Activated CD4-positive, alpha-beta T cell treated with anti-CD3 and anti-CD28 coated beads, Interleukin-2, amount 50 U/mL, for 48 hours (primary cell): ENCODE measurements around the gene EIF4G3.
"Not testable (repeated sequence)": the region's sequence is repeated elsewhere in the genome, so short reads cannot be mapped to it uniquely, and the experiment has no call there.

ENCODE experiments used
- DNase-seq, 2 experiments: peaks; one replicate each; pipeline ENCODE4 v3.0.0-alpha.2; 2020

EIF4G3 gene

DNA sequence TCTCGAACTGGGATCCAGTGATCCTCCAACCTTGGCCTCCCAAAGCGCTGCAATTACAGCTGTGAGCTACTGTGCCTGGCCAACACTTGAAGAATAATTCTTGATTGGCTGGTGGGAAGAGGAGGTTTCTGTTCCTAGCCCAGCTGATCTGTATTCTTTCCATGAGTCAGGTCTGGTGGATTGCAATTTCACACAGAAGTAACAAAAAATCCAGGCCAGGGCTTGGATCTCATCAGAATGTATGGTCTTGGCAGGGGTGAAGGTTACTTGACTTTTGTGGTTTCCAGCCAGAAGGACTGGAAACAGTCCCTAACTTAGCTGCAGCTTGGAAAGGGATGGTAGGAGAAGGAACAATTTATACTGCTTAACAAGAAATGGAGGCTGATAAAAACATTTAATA, 384.5 kb downstream of the EIF4G3 start:
- DNase-seq: no peak

DNA sequence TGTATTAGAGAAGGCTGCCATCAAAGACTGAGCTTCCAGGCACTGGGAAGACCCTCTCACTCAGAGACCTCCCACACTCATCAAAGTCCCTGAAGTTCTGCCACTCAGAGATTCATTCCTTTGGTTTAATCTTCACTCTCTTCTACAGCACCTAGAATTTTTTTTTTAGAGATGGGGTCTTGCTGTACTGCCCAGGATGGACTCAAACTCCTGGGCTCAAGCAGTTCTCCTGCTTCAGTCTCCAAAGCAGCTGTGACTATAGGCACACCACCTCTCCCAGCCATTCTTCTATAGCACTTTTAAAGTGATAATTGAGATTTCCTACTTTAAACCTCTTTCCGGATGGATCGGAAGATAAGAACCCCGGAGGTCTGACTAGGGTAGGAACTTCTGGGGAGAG, 385.9 kb downstream of the EIF4G3 start:
- DNase-seq: no peak

DNA sequence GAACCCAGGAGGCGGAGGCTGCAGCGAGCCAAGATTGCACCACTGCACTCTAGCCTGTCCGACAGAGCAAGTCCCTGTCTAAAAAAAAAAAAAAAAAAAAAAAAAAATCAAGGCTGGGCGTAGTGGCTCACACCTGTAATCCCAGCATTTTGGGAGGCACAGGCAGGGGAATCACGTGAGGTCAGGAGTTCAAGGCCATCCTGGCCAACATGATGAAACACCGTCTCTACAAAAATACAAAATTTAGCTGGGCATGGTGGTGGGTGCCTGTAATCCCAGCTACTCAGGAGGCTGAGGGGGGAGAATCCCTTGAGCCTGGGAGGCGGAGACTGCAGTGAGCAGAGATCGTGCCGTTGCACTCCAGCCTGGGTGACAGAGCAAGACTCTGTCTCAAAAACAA, 387.1 kb downstream of the EIF4G3 start:
- DNase-seq: not testable (repeated sequence)

DNA sequence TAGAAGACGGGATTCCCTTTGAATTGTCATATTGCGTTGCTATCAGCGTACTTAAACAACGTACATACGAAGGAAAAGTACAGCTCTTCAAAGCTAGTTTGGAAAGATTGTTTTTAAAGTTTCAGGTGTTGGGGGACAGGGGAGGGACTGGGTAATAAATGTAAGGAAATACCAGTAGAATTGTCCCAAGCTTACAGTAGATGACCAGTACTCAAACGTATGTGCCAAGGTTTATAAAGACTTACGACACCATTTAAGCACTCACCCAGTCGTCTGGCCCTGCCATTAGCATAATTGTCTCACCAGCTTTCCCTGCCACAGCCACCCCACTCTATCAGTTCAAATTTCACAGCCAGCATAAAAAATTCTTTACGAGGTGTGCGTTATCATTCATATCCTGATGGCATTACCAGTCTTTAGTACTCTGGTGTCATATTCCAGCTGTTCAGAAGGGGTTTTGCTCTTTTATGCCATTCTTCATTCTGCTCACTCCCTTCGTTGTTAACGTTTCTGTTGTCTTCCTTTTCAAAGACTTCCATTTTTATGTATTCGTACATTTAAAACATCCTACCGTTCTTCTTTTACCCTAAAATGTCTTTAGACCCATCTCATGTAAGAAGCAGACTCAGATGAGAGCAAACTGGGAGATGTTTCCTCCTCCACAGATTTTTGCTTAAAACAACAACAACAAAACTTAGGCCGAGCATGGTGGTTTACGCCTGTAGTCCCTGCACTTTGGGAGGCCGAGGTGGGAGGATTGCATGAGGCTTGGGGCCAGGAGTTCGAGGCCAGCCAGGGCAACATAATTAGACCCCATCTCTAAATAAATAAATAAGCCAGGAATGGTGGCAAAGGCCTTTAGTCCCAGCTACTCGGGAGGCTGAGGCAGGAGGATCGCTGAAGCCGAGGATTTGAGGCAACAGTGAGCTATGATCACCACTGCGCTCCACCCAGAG, 388.6 kb downstream of the EIF4G3 start:
- no peak for DNase-seq

DNA sequence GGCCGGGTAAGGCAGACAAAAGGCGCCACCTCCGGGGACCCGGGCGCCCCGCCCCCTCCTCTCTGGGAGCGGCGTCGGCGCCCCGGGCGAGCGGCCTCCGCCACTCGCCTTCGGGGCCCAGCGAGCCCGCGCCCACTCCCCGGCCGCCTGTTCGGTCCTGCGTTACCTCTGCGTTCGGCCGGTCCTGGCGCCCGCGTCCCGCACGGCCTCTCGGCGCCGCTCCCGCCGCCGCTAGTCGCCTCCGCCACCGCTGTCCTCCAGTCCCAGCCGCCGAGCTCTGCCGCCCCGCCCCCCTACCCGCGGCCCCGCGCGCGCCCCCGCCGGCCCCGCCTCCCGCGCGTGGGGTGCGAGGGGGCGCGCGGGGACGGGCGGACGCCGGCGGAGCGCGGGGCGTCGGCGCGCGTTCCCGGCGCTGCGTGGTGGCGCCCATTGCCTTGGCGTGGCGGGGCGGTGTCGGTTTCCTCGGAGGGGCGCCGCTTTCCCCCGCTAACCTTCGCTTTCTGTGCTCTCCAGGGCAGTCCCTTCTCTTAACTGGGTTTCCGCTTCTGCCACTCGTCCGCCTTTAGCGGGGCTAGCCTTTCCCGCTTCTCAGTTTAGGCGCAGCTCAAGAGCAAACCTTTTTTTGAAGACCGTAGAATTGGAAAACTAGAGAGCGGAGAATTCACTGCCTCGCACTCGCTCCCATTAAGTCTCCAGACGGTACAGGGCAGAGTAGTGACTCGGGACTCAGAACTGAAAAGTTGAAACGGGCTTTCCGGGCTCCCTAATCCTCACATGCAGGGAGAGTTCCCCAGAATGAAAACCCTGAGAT, 389.5 kb downstream of the EIF4G3 start, which contains the start of gene HP1BP3:
HP1BP3 (minus strand) TSS at position 279 of the 811 bp plus-strand sequence. CDS start 6,867 bp downstream, outside the sequence.
- peak; percentile 79 to 82 for DNase-seq

DNA sequence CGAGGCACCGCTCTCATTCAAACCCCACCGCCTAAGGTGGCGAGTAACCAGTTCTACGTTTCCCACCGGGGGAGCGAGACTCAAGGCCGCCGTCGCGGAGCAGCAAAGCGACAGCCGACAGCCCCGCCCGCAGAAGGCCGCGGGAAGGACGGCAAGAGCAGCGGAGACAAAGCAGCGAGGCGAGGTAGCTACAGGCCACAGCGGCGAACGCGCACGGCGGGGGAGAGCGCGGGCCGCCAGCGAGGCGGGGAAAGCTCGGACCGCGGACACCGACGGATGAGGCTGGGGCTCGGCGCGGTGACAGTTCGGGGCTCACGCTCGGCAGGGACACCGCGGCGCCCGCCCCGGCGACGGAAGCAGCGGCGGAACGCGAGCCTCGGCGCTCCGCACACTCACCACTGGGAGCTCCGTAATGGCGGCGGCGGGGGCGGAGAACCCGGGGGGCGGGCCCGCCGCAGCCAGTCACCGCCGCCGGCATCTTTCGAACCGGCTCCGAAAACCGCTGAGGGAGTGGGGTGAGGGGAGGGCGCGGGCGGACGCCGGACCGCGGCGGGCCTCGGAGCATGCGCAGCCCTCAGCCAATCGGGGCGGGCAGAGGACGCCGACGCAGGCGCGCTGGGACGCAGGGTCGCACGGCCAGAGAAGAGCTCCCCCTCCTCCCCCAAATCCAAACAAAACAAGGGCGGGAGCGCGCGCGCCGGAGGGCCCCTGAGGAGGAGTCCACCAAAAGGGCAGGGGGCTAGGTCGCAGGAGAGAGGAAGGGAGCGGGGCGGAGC, 390.3 kb downstream of the EIF4G3 start:
- DNase-seq: peak; percentile 96

DNA sequence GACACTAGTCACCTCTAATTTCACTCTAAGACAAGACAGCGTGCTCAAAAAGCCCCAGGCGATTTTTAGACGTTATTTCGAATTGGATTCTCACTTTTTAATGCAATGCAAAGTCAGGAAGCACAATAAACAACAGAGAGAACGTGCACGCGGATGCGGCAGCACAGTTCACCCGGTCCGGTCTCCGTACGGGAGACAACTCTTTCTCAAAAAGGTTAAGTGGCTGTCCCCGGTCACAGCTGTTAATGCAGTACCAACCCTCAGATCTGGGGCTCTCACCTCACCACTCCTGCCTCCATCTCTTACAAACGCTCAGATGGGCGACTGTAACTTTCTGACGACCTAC, 390.8 kb downstream of the EIF4G3 start:
- DNase-seq: peak in 1 of 2 experiments; percentile 27

DNA sequence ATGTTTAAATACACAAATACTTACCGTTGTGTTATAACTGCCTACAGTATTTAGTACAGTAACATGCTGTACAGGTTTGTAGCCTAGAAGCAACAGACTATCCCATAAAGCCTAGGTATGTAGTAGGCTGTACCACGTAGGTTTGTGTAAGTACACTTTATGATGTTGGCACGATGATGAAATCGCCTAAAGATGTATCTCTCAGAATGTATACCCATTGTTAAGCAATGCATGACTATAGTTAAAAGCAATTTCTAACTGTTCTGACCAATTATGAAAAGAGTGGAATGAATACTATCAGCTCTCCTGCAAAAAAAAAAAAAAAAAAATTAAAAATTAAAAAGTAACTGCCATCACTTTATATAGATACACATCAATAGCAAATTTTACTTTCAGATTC, 401.0 kb downstream of the EIF4G3 start:
- DNase-seq: no peak

DNA sequence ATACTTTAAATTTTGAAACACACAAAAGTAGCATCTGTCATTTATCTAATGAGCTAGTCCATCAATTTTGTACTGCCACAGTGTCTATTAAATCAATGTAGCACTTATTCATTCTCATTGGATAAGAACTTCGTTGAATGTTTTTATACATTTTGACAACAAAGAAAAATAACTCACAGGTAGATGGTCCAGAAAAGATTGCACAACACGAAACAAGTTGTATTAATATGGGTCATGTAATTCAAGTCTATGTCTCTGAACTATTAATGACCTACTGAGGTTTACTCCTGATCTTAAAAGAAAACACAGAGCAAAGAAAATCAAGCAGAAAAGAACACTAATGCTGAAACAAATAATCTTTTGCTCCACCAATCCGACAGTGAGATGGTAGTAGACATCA, 404.9 kb downstream of the EIF4G3 start:
- DNase-seq: no peak

DNA sequence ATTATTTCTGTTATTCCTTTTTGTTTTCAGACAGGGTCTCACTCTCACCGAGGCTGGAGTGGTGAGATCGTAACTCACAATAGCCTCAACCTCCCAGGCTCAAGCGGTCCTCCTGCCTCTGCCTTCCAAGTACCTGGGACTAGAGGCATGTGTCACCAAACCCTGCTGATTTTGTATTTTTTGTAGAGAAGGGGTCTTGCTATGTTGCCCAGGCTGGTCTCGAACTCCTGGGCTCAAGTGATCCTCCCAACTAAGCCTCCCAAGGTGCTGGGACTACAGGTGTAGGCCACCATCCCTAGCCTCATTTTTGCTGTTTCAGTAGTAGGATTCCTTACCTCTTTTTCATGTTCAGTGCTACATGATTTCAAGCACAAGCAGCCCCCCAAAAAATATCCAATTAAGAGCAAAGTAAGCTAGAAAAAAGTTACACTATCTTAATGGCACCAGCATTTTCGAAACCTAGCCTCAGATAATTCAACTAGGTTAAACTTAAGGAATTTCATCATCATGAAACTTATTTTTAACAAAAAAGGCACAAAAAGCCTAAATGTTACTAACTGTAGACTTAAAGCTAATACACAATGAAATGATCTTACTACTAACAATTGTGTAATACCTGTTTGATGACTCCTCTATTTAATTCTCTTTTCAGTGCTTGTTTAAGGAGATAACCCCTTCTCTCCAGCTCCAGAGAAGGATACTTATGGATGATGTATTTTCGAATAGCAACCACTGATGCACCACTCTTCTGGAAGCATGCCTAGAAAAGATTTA, 406.2 kb downstream of the EIF4G3 start:
- no peak for DNase-seq

DNA sequence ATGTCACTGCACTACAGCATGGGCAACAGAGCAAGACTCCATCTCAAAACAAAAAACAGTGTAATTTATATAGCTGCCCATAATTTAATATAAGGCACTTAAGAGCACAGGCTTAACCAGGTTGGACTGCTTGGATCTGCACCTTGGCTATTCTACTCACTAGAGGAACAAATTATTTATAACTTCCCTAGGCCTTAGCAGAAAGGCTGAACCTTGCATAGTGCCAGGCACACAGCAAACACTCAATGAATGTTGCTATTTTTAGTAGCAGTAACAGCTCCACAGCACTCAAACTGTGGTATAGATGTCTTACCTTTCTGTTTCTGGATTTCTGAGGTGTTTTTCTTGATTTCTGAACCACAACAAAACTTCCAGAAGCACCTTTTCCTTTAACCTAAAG, 409.4 kb downstream of the EIF4G3 start:
- no peak for DNase-seq

DNA sequence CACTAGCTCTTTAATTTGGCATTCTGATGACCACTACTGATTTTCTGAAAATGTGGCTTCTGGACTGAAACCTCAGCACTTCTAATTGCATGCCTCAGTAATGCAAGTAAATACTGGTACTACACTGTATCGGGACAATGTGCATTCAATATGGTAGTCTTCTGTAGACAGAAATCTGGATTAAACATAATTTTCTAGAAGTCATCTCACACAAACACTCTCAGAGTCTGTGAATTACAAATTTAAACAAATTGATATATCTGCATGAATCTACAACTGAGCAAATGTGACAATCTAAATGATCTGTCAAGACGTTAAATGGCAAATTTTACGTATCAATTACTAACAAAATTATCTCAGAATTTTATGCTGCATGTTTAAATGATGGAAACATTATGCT, 413.3 kb downstream of the EIF4G3 start:
- DNase-seq: no peak

DNA sequence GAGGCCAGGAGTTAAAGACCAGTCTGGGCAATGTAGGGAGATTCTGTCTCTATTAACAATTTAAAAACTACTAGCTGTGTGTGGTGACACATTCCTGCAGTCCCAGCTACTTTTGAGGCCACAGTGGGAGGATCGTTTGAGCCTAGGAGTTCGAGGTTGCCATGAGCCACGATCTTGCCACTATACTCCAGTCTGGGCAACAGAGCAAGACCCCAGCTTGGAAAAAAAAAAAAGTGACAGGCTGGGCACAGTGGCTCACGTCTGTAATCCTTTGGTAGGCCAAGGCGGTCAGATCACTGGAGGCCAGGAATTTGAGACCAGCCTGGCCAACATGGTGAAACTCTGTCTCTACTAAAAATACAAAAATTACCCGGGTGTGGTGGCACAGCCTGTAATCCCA, 416.4 kb downstream of the EIF4G3 start:
- no peak for DNase-seq
